ENCODE data around the gene BHLHE40. TPM values are rescaled to one million over a fixed set of nuclear protein-coding genes. Genes with fewer than 3 reads are reported as not detected.

Gene BHLHE40
- total and polyA plus RNA-seq, 2 of the 8 experiments (the other 6 are each of a cell fraction or from before 2014, with no cell fraction given), result 1.5 to 2.2 TPM

DNA sequence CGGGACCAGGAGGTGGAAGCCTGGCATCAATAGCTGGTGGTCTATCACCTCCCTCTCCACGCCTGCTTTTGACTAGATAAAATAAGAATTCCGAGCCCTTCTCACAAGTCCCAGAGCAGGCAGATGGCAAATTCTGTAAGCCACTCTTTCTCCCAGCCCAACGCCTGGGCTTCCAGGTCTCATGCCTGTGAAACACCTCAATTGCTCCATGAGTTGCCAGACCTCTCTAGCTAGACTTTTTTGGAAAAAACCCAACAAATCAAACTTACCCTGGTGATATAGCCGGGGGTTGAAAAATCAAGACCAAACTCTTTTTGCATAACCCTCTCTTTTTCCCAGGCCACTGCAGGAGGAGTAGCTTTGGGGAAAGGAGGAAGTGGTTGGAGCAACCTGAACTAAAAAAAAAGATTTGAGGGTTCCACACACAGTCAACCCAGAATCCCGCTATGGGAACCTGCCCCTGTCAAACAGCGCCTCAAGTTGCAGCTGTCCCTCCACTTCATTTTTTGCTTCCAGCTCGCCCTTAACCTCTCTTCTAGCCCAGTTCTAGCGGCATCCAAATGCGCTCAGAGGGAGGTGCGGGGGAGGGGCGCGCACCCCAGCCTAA, 7.0 kb downstream of the BHLHE40 start (continued):
- TF ChIP-seq KDM5A (IDR thresholded peaks at IDR 0.05; ENCODE audit: low read length) (no peak), FOSL1 (IDR thresholded peaks at IDR 0.05; ENCODE audit: insufficient read depth, low read depth, low read length) (no peak), PHF8 (conservative IDR thresholded peaks at IDR 0.05; ENCODE audit: low read depth, low read length) (no peak), SRF (IDR thresholded peaks at IDR 0.05; ENCODE audit: low read depth, low read length) (no peak), TAF1 (IDR thresholded peaks at IDR 0.05; ENCODE audit: low read depth, low read length) (no peak)
